ENCODE measurements around the gene SLC2A4RG. TPM values are rescaled to one million over a fixed set of nuclear protein-coding genes. Genes with fewer than 3 reads are reported as not detected.

The SLC2A4RG gene
- total RNA-seq, 4 donors from 2014 or later = 79.9 to 127 (median 96.2) TPM

- 68 to 84% methylated on average over 5 to 13 of the region's 13 CpGs for WGBS, 2 donors
- intact Hi-C loops (cut with DNase I; ENCODE audit: low total_unique reads) = no loop called here
- no peak overlapping the region for H3K4me3 ChIP-seq (ENCODE audit: low read depth, poor library complexity, severe bottlenecking)
- DNase-seq (ENCODE audit: low spot score in 2 of 2) = no peak
- no peak for TF ChIP-seq POLR2A (IDR thresholded peaks at IDR 0.05)
- TF ChIP-seq, protein P1, sequence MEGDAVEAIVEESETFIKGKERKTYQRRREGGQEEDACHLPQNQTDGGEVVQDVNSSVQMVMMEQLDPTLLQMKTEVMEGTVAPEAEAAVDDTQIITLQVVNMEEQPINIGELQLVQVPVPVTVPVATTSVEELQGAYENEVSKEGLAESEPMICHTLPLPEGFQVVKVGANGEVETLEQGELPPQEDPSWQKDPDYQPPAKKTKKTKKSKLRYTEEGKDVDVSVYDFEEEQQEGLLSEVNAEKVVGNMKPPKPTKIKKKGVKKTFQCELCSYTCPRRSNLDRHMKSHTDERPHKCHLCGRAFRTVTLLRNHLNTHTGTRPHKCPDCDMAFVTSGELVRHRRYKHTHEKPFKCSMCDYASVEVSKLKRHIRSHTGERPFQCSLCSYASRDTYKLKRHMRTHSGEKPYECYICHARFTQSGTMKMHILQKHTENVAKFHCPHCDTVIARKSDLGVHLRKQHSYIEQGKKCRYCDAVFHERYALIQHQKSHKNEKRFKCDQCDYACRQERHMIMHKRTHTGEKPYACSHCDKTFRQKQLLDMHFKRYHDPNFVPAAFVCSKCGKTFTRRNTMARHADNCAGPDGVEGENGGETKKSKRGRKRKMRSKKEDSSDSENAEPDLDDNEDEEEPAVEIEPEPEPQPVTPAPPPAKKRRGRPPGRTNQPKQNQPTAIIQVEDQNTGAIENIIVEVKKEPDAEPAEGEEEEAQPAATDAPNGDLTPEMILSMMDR (IDR thresholded peaks at IDR 0.05) = no peak
These were observed 8.1 kb downstream of the SLC2A4RG start for GRCh38 chr20:63747622-63748069.

GRCh38 chr20:63748070-63748933 lies 8.7 kb downstream of the SLC2A4RG start:
- H3K4me3 ChIP-seq (ENCODE audit: low read depth, poor library complexity, severe bottlenecking) = no peak overlapping the region
- 81 to 85% methylated on average over 16 of the region's 20 CpGs for WGBS, 2 donors
- TF ChIP-seq, protein P1 (IDR thresholded peaks at IDR 0.05) = no peak
- no peak for TF ChIP-seq POLR2A (IDR thresholded peaks at IDR 0.05)
- intact Hi-C loops (cut with DNase I; ENCODE audit: low total_unique reads) = no loop called here
- DNase-seq (ENCODE audit: low spot score in 2 of 2) = no peak

DNA sequence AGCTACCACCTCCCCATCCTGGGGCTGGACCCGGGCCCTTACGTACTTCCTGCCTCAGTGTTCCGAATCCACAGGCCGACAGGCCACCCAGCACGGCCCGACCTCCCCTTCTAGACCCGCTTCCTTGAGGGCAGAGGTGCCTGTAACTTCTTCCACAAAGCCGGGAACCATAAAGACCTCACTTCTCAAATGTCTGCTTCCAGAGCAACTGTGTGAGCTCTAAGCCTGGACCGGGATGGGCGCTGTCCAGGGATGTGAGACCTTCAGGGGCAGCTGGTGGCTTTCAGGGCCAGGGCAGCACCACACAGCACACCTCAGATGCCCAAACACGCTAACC lies 9.3 kb downstream of the SLC2A4RG start:
- no peak overlapping the region for H3K4me3 ChIP-seq (ENCODE audit: low read depth, poor library complexity, severe bottlenecking)
- intact Hi-C loops (cut with DNase I; ENCODE audit: low total_unique reads) = no loop called here
- TF ChIP-seq POLR2A (IDR thresholded peaks at IDR 0.05) = no peak
- TF ChIP-seq, protein P1 (IDR thresholded peaks at IDR 0.05) = no peak
- no peak for DNase-seq (ENCODE audit: low spot score in 2 of 2)
- 92 to 95% methylated on average over 11 of the region's 11 CpGs for WGBS, 2 donors

- H3K4me3 ChIP-seq (ENCODE audit: low read depth, poor library complexity, severe bottlenecking) = no peak overlapping the region
- intact Hi-C loops (cut with DNase I; ENCODE audit: low total_unique reads) = no loop called here
- DNase-seq (ENCODE audit: low spot score in 2 of 2) = no peak
- TF ChIP-seq POLR2A (IDR thresholded peaks at IDR 0.05) = no peak
- TF ChIP-seq, protein P1 (IDR thresholded peaks at IDR 0.05) = no peak
- WGBS, 2 donors = 92 to 93% methylated on average over 16 of the region's 16 CpGs
These were observed 10.3 kb downstream of the SLC2A4RG start for GRCh38 chr20:63749597-63750508.

GRCh38 chr20:63750807-63751470 lies 11.4 kb downstream of the SLC2A4RG start:
- intact Hi-C loops (cut with DNase I; ENCODE audit: low total_unique reads) = no loop called here
- no peak for DNase-seq (ENCODE audit: low spot score in 2 of 2)
- TF ChIP-seq, protein P1 (IDR thresholded peaks at IDR 0.05) = no peak
- TF ChIP-seq POLR2A (IDR thresholded peaks at IDR 0.05) = no peak
- 71 to 76% methylated on average over 26 of the region's 26 CpGs for WGBS, 2 donors
- no peak overlapping the region for H3K4me3 ChIP-seq (ENCODE audit: low read depth, poor library complexity, severe bottlenecking)

All from lower leg skin (tissue), 4 donors.